GM19239 (cell line): ENCODE results near the gene ECHS1.

Experiments
- DNase-seq: peaks from one replicate; pipeline ENCODE4 v3.0.0; 2011; ENCODE audit warnings: low spot score; ENCODE audit not compliant: insufficient read length
- FAIRE-seq: peaks from 2 replicates; lab custom pipeline; 2011; peaks lifted over from hg19 to GRCh38; lab: Jason Lieb, UNC

Gene ECHS1

GRCh38 chr10:133349160-133349568 lies 24.0 kb downstream of the ECHS1 start:
- DNase-seq = no peak
- FAIRE-seq = no peak

GRCh38 chr10:133347710-133348517 lies 25.2 kb downstream of the ECHS1 start:
- FAIRE-seq (no peak), DNase-seq (no peak)

GRCh38 chr10:133346413-133346812 lies 26.7 kb downstream of the ECHS1 start:
- FAIRE-seq (no peak), DNase-seq (no peak)

GRCh38 chr10:133344236-133344635 lies 28.9 kb downstream of the ECHS1 start:
- DNase-seq (no peak), FAIRE-seq (no peak)

- FAIRE-seq = no peak
- no peak for DNase-seq
Measured at GRCh38 chr10:133343558-133343957, 29.6 kb downstream of the ECHS1 start.

- no peak for FAIRE-seq
- DNase-seq = no peak
Measured at GRCh38 chr10:133342942-133343341, 30.2 kb downstream of the ECHS1 start.

GRCh38 chr10:133341983-133342382 lies 31.2 kb downstream of the ECHS1 start:
- FAIRE-seq = no peak
- no peak for DNase-seq

- DNase-seq (no peak), FAIRE-seq (no peak)
Measured at GRCh38 chr10:133339708-133340380, 33.3 kb downstream of the ECHS1 start.

GRCh38 chr10:133338080-133339071 lies 34.8 kb downstream of the ECHS1 start:
- FAIRE-seq (no peak), DNase-seq (no peak)

GRCh38 chr10:133337370-133337725 lies 35.8 kb downstream of the ECHS1 start:
- no peak for FAIRE-seq
- no peak for DNase-seq

- DNase-seq (no peak), FAIRE-seq (no peak)
Measured at GRCh38 chr10:133336577-133337369, 36.4 kb downstream of the ECHS1 start, which contains the start of gene CALY. Gene CALY, minus strand, starts transcription at chr10:133336896. Its CDS starts 7,907 bp downstream, at chr10:133328989.

GRCh38 chr10:133336118-133336576 lies 37.0 kb downstream of the ECHS1 start:
- FAIRE-seq (no peak), DNase-seq (no peak)

GRCh38 chr10:133335246-133336117 lies 37.7 kb downstream of the ECHS1 start:
- FAIRE-seq = no peak
- DNase-seq = no peak

GRCh38 chr10:133334503-133335245 lies 38.5 kb downstream of the ECHS1 start:
- no peak for FAIRE-seq
- no peak for DNase-seq

- DNase-seq (no peak), FAIRE-seq (no peak)
Measured at GRCh38 chr10:133332936-133333699, 40.0 kb downstream of the ECHS1 start.

- FAIRE-seq (peak; percentile 88), DNase-seq (peak; percentile 98)
Measured at GRCh38 chr10:133329491-133330202, 43.5 kb downstream of the ECHS1 start.
